Common myeloid progenitor, CD34-positive (primary cell): ENCODE data around the gene PPP1R13B.
A peak's percentile ranks its signal among the peaks of the same experiment; 100 is the strongest.

Experiments
- CTCF ChIA-PET: fragments of 350-600 bp; sonication (Branson Sonifier 250); formaldehyde crosslinking; loops from one replicate; lab custom pipeline; 2021; ENCODE audit warnings: antibody characterized with exemption; lab: Charles Lee
- POLR2A ChIA-PET: fragments of 350-600 bp; sonication (Branson Sonifier 250); formaldehyde crosslinking; loops from one replicate; lab custom pipeline; 2021; ENCODE audit warnings: antibody characterized with exemption; lab: Charles Lee
- DNase-seq, 3 donors: peaks; one replicate each; pipeline versions ENCODE4 v3.0.0 to v3.0.0-alpha.2; 2013
- H3K27ac ChIP-seq, 2 experiments: 1 replicate in 1 of 2; 2 replicates in 1 of 2; pipeline ENCODE4 v1.7.0; 2013; ENCODE audit warnings: inconsistent platforms in 2 of 2, low read length in 2 of 2, mild to moderate bottlenecking in 2 of 2, low read depth in 1 of 2, moderate library complexity in 1 of 2; ENCODE audit not compliant: severe bottlenecking in 2 of 2, insufficient read depth in 1 of 2, poor library complexity in 1 of 2
- H3K27me3 ChIP-seq, 5 experiments: replicated peaks in 2 of 5; 1 replicate in 3 of 5; 2 replicates in 2 of 5; pipeline versions ENCODE4 v1.6.1 to v1.7.0; 2013; ENCODE audit warnings: low read length in 4 of 5, mild to moderate bottlenecking in 2 of 5, moderate library complexity in 2 of 5, inconsistent platforms in 1 of 5; ENCODE audit not compliant: insufficient read depth in 5 of 5, control insufficient read depth in 4 of 5
- H3K36me3 ChIP-seq, 4 experiments: 1 replicate in 2 of 4; 2 replicates in 2 of 4; pipeline versions ENCODE4 v1.6.1 to v1.7.0; 2013; ENCODE audit warnings: low read length in 3 of 4, control low read depth in 1 of 4, mild to moderate bottlenecking in 1 of 4; ENCODE audit not compliant: control insufficient read depth in 4 of 4, insufficient read depth in 4 of 4
- H3K4me1 ChIP-seq, 4 experiments: 1 replicate in 3 of 4; 2 replicates in 1 of 4; pipeline versions ENCODE4 v1.6.1 to v1.7.1; 2013; ENCODE audit warnings: low read length in 3 of 4, mild to moderate bottlenecking in 3 of 4, control low read depth in 1 of 4, inconsistent platforms in 1 of 4, moderate library complexity in 1 of 4; ENCODE audit not compliant: control insufficient read depth in 4 of 4, insufficient read depth in 4 of 4; ENCODE audit errors: control extremely low read depth in 1 of 4
- H3K4me3 ChIP-seq, 7 experiments: 1 replicate in 4 of 7; 2 replicates in 3 of 7; pipeline versions ENCODE4 v1.5.1 to v1.7.0; 2013; ENCODE audit warnings: mild to moderate bottlenecking in 7 of 7, low read length in 6 of 7, moderate library complexity in 6 of 7, inconsistent platforms in 2 of 7, low read depth in 2 of 7, control low read depth in 1 of 7; ENCODE audit not compliant: insufficient read depth in 4 of 7, control insufficient read depth in 1 of 7; ENCODE audit errors: extremely low read depth in 1 of 7
- H3K9me3 ChIP-seq, 5 experiments: 1 replicate in 4 of 5; 2 replicates in 1 of 5; pipeline versions ENCODE4 v1.6.1 to v1.7.1; 2013; ENCODE audit warnings: low read length in 4 of 5, mild to moderate bottlenecking in 2 of 5, inconsistent platforms in 1 of 5, low read depth in 1 of 5, moderate library complexity in 1 of 5; ENCODE audit not compliant: control insufficient read depth in 4 of 5, insufficient read depth in 2 of 5; ENCODE audit errors: control extremely low read depth in 1 of 5
- WGBS: methylation state at CpG from one replicate; pipeline ENCODE4 v1.1.5; 2013; ENCODE audit not compliant: insufficient coverage; 5-methylcytosine and 5-hydroxymethylcytosine counted together

Gene PPP1R13B

GRCh38 chr14:103816991-103817390 lies 30.4 kb downstream of the PPP1R13B start:
- no peak overlapping the region for H3K4me3 ChIP-seq
- ChIA-PET CTCF (interaction anchor here (0.6 to 2.2 kb wide), 7 partner anchors 8 to 672 kb away, joined by 3 to 12 read pairs (median 3); no protein-coding TSS in a partner anchor), POLR2A (no interaction called here)
- no peak for DNase-seq
- H3K9me3 ChIP-seq = no peaks in the 10 kb centered on the region
- H3K27ac ChIP-seq = no peak overlapping the region
- 89% methylated on average over 1 of the region's 3 CpGs for WGBS
- H3K27me3 ChIP-seq = peaks cover 0 to 61% (median 23%) of the 10 kb centered on the region in 5 experiments
- peaks cover 0 to 5% (median 2%) of the 10 kb centered on the region in 4 experiments for H3K4me1 ChIP-seq
- no peaks in the 10 kb centered on the region for H3K36me3 ChIP-seq

- no peak for DNase-seq
- ChIA-PET CTCF (interaction anchor here (1.2 kb wide), 1 partner anchor 9 kb away, joined by 5 read pairs; no protein-coding TSS in a partner anchor), POLR2A (no interaction called here)
- no peak overlapping the region for H3K27ac ChIP-seq
- H3K36me3 ChIP-seq = no peaks in the 10 kb centered on the region
- H3K4me1 ChIP-seq = no peaks in the 10 kb centered on the region
- no peak overlapping the region for H3K4me3 ChIP-seq
- no peaks in the 10 kb centered on the region for H3K9me3 ChIP-seq
- peaks cover 0 to 51% (median 20%) of the 10 kb centered on the region in 5 experiments for H3K27me3 ChIP-seq
- 94% methylated on average over 3 of the region's 7 CpGs for WGBS
Measured at GRCh38 chr14:103815253-103815652, 32.1 kb downstream of the PPP1R13B start.

GRCh38 chr14:103811189-103811588 lies 36.2 kb downstream of the PPP1R13B start:
- CTCF ChIA-PET = interaction anchor here (1.1 kb wide), 1 partner anchor 89 kb away, joined by 3 read pairs; no protein-coding TSS in a partner anchor
- no peak for DNase-seq
- H3K9me3 ChIP-seq = no peaks in the 10 kb centered on the region
- H3K27ac ChIP-seq = no peak overlapping the region
- no peaks in the 10 kb centered on the region for H3K36me3 ChIP-seq
- peaks cover 0 to 14% (median 4%) of the 10 kb centered on the region in 5 experiments for H3K27me3 ChIP-seq
- H3K4me3 ChIP-seq = no peak overlapping the region
- POLR2A ChIA-PET = no interaction called here
- no peaks in the 10 kb centered on the region for H3K4me1 ChIP-seq
- no CpG with 5 or more reads among the region's 2 CpGs for WGBS

- WGBS = 93% methylated on average over 2 of the region's 6 CpGs
- no peaks in the 10 kb centered on the region for H3K4me1 ChIP-seq
- no peak overlapping the region for H3K4me3 ChIP-seq
- no peaks in the 10 kb centered on the region for H3K9me3 ChIP-seq
- POLR2A ChIA-PET = no interaction called here
- no peaks in the 10 kb centered on the region for H3K36me3 ChIP-seq
- peak; percentile 69 to 79 (median 71) for DNase-seq
- H3K27me3 ChIP-seq = peaks cover 0 to 6% (median 3%) of the 10 kb centered on the region in 5 experiments
- H3K27ac ChIP-seq = no peak overlapping the region
- CTCF ChIA-PET = interaction anchor here (0.6 to 7.9 kb wide), 29 partner anchors 8 to 319 kb away, joined by 3 to 119 read pairs (median 4); partner anchors contain the start of gene RD3L
Measured at GRCh38 chr14:103808403-103809001, 38.9 kb downstream of the PPP1R13B start.

GRCh38 chr14:103806805-103807204 lies 40.6 kb downstream of the PPP1R13B start:
- no peaks in the 10 kb centered on the region for H3K9me3 ChIP-seq
- 39% methylated on average over 5 of the region's 5 CpGs for WGBS
- H3K27me3 ChIP-seq = peaks cover 0 to 3% (median 0%) of the 10 kb centered on the region in 5 experiments
- H3K4me1 ChIP-seq = no peaks in the 10 kb centered on the region
- H3K27ac ChIP-seq = no peak overlapping the region
- DNase-seq = peak in 1 of 3 donors; percentile 7
- H3K36me3 ChIP-seq = no peaks in the 10 kb centered on the region
- ChIA-PET CTCF (interaction anchor here (0.9 to 7.9 kb wide), 10 partner anchors 9 to 269 kb away, joined by 3 to 119 read pairs (median 6); no protein-coding TSS in a partner anchor), POLR2A (no interaction called here)
- no peak overlapping the region for H3K4me3 ChIP-seq

- Histone ChIP-seq H3K9me3 (no peaks in the 10 kb centered on the region), H3K27me3 (peaks cover 0 to 3% (median 0%) of the 10 kb centered on the region in 5 experiments), H3K36me3 (no peaks in the 10 kb centered on the region), H3K4me3 (no peak overlapping the region), H3K27ac (no peak overlapping the region), H3K4me1 (no peaks in the 10 kb centered on the region)
- POLR2A ChIA-PET = no interaction called here
- WGBS = no CpG with 5 or more reads among the region's 1 CpG
- CTCF ChIA-PET = interaction anchor here (0.8 to 7.9 kb wide), 16 partner anchors 9 to 196 kb away, joined by 3 to 119 read pairs (median 4); no protein-coding TSS in a partner anchor
- DNase-seq = no peak
Measured at GRCh38 chr14:103805708-103806107, 41.7 kb downstream of the PPP1R13B start.

- Histone ChIP-seq H3K27me3 (peaks cover 0 to 2% (median 0%) of the 10 kb centered on the region in 5 experiments), H3K36me3 (no peaks in the 10 kb centered on the region), H3K4me3 (no peak overlapping the region), H3K9me3 (no peaks in the 10 kb centered on the region), H3K27ac (no peak overlapping the region), H3K4me1 (no peaks in the 10 kb centered on the region)
- ChIA-PET POLR2A (no interaction called here), CTCF (interaction anchor here (1.2 to 7.9 kb wide), 4 partner anchors 9 to 179 kb away, joined by 3 to 119 read pairs (median 30); no protein-coding TSS in a partner anchor)
- DNase-seq = no peak
Measured at GRCh38 chr14:103803661-103804060, 43.7 kb downstream of the PPP1R13B start.
